Stimulated activated CD4-positive, alpha-beta T cell treated with anti-CD3 and anti-CD28 coated beads, Interleukin-1b, Interleukin-23, amount 100 ng/mL, for 1 hour (primary cell): ENCODE data around the gene OGFRL1.

ENCODE experiments used
- DNase-seq, 2 donors: peaks; one replicate each; pipeline ENCODE4 v3.0.0-alpha.2; 2020; ENCODE audit warnings: low read depth in 2 of 2

Gene OGFRL1

DNA sequence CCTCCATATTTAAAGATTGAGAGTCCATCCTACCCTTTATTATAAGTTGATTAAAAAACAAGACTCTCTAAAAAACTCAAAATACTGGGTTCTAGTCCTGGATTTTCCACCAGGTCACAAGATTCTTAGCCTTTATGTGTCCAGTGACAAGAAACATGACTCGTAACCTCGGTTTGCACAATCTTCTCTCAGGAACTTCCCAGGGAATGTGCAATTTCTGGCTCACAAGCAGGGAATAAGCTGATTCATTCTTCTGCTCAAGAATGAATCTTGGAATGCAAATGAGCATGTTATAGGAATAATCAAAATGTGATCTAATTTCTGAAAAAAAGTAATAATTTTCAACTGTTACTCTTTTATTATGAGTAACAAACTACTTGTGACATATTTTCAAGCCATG, 45.1 kb downstream of the OGFRL1 start:
- DNase-seq: no peak

DNA sequence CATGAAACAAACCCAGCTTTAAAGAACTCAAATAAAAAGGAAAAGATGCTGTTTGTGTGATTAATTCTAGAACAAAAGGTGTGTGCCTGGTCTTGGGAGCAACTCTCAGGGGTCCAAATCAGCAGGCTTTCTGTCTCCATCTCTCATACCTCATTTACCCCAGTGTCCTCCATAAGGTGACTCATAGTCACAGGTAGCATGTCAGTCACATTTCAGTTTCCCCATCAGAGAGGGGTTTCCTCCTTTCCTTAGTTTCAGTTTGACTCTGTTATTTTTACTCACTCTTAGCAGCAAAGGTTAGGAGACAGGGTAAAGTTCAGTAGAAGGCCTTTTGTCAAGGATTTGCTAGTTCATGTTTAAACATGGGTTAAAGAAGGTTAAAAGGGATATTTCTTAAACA, 46.2 kb downstream of the OGFRL1 start:
- DNase-seq: no peak

DNA sequence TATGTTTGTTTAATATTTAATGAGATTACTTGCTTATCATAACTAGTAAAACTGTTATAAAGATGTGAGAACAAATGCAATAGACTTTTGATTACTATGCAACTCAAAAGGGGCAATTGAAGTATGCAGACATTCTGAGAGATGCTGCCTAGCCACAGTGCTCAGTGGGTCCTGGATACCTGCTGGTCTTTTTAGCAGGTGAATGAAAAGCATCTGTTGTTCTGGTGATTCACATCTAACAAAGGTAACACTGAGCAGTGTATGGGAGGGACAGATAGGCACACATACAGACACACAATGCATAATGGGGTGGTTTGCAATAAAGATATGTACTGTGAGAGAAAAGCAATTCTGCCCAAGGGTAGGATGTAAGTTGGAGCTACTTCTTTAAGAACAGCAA, 46.9 kb downstream of the OGFRL1 start:
- no peak for DNase-seq

DNA sequence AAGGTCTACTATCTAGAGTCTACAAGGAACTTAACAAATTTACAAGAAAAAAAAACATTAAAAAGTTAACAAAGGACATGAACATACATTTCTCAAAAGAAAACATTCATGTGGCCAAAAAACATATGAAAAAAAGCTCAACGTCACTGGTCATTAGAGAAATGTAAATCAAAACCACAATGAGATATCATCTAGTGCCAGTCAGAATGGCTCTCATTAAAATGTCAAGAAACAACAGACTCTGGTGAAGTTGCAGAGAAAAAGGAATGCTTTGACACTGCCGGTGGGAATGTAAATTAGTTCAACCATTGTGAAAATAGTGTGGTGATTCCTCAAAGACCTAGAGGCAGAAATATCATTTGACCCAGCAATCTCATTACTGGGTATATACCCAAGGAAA, 48.3 kb downstream of the OGFRL1 start:
- DNase-seq: no peak

DNA sequence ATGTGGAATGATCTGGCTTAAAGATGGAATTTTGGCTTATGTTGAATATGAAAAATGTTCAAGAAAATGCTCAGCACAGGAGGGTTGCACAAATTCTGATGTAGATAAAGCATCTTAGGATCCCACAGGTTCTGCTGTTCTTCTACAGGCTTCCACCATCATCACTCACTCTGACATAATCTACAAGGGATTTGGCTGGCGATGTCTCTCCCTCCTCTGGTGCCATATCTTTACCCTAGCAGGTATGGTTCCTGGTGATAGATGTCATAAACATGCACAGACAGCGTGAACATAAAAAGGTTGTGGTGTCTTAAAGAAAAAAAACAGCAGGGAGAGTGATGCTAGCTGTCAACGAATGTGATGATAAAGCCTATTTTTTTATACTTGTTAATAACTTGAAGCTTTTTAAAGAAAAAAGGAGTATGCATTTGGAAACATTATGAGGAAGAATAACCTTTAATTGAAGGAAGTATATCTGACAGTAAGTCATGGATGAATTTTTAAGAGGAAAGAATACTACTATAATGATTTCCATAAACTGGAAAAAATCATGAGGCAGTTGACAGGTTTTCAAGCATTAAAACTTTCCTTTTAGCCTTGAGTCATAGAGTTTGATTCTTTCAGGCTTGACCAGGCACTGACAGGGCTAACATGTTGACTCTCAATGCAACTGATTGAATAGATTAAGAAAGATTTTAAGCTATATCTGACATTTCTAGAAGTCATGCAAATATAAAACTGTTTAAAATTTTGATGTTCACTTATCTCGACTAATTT, 50.1 kb downstream of the OGFRL1 start:
- no peak for DNase-seq

DNA sequence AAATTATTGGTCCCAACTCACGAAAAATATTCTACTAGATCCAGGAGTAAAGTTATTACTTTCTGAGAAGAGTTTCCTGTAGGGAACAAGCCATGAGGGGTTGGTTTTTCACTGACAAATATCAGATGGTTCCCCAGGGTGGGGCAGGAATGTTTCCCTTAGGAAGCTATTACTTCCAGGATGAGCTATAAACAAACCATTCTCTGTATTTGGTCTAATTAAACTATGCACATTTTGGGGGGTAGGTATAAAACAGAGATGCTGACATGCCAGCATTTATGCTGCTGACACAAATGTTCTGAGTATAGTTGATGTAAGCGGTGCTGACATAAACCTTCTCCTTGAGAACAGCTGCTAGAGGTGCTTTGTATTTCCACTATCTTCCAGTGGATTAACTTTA, 54.2 kb downstream of the OGFRL1 start:
- DNase-seq: no peak

DNA sequence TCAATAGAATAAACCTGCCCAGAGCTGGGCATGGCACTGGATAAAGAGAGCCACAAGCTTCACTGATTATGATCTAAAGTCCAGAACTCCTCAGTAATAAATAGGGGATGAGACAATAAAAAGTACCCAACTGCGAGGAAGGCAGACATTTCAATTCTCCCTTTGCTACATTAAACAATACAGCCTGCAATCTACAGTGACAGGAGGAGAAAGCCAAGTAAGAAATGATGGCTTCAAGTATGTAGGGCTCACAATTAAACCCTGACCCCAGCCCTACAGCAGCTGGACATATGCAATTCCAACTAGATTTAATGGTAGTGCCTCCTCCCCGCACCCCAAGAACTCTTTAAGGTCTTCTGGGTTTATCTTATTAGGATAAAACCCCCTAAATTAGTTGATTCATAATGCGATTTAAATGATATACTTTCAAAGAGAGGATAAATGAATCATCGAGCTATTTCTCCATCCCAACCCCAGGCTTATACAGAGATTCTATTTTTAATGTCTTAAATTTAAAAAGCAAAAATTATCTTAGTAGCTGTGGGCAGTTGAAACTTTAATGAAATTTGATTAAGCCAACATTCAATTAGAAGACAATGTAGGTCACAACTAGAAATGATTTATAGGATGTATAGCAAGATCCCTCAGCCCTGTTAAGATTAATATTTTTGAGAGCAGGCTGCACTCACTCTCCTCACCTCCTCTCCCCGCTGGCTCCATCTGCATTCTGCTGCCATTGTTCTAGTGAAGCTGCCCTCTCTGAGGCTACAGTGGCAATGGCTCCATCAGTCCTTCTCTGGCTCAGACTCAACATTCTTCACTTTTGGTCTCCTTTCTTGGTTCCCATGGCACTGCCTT, 57.1 kb downstream of the OGFRL1 start:
- no peak for DNase-seq

DNA sequence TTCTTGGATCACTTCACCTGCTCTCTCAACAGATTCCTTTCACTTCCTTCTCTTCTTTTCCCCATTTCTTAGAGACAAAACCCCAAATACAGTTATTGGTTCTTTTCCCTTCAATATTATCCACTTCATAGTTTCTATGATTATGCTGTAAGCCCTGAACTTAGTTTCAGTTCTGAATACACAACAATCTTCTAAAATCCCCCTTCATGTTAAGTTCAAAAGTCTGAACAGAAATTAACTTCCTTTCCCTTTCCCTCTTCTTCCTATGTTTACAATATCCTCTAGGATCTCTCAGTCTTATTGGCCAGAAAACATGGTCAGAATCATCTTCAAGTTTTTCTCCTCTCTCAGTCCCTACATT, 57.7 kb downstream of the OGFRL1 start:
- DNase-seq: no peak

DNA sequence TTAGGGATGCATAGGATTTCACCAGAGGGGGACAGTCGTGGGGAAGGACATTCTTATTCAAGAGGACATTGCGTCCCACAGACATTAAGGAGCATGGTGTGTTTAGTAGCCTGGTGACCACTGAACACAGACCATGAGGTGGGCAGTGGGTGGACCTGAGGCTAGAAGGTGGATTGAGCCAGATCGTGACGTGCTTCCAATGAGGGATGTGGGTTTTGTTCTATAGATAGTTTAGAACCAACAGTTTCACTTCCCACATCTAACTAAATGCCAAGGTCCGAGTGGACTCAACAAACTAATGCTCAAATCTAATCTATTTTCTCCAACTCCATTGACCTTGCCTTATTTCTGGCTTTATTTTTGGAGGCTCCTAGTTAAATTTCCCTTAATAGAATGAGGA, 58.5 kb downstream of the OGFRL1 start:
- no peak for DNase-seq

DNA sequence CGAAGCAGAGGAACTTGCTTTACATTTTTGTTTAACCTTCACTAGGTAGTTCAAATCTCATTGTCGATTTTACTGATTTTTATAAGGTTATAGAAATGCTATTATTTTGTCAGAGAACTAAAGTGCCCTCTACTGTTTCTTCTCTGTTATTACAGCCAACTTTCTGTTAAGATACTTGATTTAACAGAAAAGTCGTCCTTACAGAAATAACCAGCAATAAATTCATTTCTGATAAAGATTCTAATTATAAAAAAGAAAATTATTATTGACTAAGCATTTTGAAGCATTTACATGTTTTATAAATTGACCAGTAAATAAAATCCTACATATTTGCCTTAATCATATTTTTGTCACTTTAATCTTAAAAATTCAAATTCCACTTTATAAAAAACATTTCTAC, 60.8 kb downstream of the OGFRL1 start:
- no peak for DNase-seq

DNA sequence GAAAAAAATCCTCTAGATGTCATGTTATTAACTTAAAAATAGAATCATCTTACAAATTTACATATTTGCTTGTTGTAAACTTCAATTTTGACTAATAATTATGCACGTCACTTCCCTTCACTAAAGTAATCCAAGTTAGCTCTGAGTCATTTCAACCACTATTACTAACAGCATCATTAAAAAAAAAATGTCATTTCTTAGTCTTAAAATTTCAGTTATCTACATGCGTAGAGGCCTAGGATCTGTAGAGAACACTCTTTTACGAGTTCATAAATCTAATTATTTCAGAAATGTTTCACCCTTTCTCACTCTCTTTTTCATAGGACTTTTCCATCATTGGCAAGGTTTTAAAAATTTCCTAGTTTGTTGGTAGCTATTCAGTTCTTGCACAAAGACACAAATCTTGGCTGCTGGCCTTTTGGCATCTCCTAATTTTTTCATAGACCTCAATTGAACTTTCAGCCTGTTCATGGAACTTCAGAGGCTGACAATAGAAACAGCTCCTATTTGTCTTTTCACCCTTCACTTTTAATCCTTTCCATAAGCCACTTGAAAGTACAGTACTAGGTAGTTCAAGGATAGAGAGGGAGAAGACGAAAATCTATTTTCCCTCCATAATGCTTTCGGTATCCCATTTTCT, 61.5 kb downstream of the OGFRL1 start:
- DNase-seq: no peak

DNA sequence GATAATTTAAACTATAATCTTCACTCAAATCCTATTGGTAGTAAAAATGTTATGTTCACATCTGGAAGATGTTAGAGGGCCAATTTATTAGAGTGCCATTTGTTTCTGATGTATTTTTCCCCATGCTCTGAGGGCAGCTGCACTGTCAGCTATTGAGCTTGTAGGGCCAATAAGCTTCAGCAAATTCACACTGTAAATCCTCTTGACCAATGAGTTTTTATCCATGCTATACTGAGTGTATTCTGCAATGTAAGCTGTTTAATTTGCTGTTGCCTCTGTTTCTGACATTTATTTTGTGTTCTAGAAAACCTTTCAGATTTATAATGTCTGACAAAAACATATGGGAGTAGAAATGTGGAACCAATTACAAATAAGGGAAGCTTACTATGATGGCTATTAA, 62.6 kb downstream of the OGFRL1 start:
- no peak for DNase-seq
